ENCODE results near the gene FNDC10.

Gene FNDC10

DNA sequence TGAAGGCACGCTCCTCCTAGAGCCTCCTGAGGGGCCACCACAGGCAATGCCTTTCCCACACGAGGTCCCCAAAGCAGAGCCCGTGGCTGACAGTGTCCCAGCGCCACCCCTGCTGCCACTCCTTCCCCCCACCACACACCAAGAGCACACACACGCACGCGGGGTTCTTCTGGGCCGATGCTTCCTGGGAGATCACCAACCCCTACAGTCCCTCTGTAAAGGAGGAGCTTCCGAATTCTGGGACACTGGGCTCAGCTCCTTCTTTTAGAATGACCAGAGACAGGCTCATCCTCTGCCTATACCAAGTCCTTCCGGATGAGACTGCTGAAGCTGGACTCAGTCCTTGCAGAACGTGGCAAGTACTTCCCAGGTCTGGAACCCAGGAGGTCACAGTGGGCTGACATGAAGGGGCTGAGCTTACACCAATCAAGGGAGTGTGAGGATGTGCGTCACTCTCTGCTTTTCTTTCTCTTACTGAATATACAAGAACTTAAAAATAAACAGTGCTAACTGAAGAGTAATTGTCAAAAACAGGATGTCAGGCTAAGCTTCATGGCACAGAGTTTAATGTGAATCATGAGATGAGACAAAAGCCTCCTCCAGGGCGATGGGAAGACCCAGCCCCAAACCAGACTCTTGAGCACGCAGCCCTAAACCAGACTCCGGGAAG, 38.0 kb downstream of the FNDC10 start:
- no peak for DNase-seq (ENCODE audit: low spot score)
- WGBS, 2 donors (ENCODE audit: extremely low coverage in 2 of 2, insufficient read length in 2 of 2, insufficient replicate concordance in 1 of 2) = no CpG with 5 or more reads among the region's 15 CpGs
- Histone ChIP-seq H2BK120ac (ENCODE audit: low read depth, low read length) (no peak overlapping the region), H2BK12ac (ENCODE audit: low read length) (no peak overlapping the region), H3K4ac (ENCODE audit: low read length) (no peak overlapping the region), H3K4me3 (ENCODE audit: low read length in 2 of 2) (no peak overlapping the region), H2AK5ac (ENCODE audit: low read depth, low read length) (no peak overlapping the region), H4K91ac (ENCODE audit: low read depth, low read length, poor library complexity) (no peak overlapping the region), H2AFZ (ENCODE audit: low read length) (no peak overlapping the region), H2BK15ac (ENCODE audit: low read length) (no peak overlapping the region), H3K27me3 (ENCODE audit: control insufficient read depth in 3 of 3, insufficient read depth in 3 of 3, low read depth in 1 of 3, low read length in 3 of 3) (no peaks in the 10 kb centered on the region), H3K36me3 (replicated peaks in 1 of 2; ENCODE audit: control insufficient read depth in 2 of 2, insufficient read depth in 2 of 2, low read length in 2 of 2) (peaks cover 32 to 70% of the 10 kb centered on the region in 2 donors), H3K9ac (ENCODE audit: low read depth, low read length, poor library complexity) (no peak overlapping the region), H3K27ac (replicated peaks; ENCODE audit: low read length) (no peak overlapping the region), H3K4me1 (ENCODE audit: control insufficient read depth in 2 of 2, insufficient read depth in 1 of 2, low read depth in 1 of 2, low read length in 2 of 2) (no peaks in the 10 kb centered on the region), H3K14ac (ENCODE audit: low read length) (no peak overlapping the region), H3K79me1 (ENCODE audit: low read depth, low read length) (peaks cover 19% of the 10 kb centered on the region), H2BK5ac (ENCODE audit: low read length) (no peak overlapping the region), H3K9me3 (replicated peaks in 1 of 2; ENCODE audit: control insufficient read depth in 2 of 2, insufficient read depth in 1 of 2, low read depth in 1 of 2, low read length in 2 of 2) (no peaks in the 10 kb centered on the region), H3K23ac (ENCODE audit: low read depth, low read length, poor library complexity) (no peak overlapping the region), H4K8ac (ENCODE audit: low read depth, low read length) (no peak overlapping the region), H3K4me2 (ENCODE audit: insufficient read depth, low read length, poor library complexity, severe bottlenecking) (no peak overlapping the region), H3K18ac (ENCODE audit: low read length) (no peak overlapping the region)

DNA sequence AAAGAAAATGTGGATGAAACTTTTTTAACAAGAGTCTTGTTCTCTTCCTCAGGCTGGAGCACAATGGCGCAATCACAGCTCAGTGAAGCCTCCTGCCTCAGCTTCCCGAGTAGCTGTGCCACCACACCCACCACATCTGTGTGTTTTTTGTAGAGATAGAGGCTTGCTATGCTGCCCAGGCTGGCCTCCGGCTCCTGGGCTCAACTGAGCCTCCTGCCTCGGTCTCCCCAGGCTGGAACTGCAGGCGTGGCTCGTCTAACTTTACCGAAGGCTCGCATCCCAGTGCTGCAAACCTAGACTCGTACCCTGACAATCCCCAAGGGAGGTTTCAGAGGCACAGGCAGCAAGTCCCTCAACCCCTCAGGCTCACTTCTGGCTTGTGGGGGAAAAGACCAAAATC, 39.8 kb downstream of the FNDC10 start:
- H3K27ac ChIP-seq (replicated peaks; ENCODE audit: low read length) = no peak overlapping the region
- H3K23ac ChIP-seq (ENCODE audit: low read depth, low read length, poor library complexity) = no peak overlapping the region
- H2BK12ac ChIP-seq (ENCODE audit: low read length) = no peak overlapping the region
- no peak for DNase-seq (ENCODE audit: low spot score)
- no peak overlapping the region for H2BK15ac ChIP-seq (ENCODE audit: low read length)
- H2BK5ac ChIP-seq (ENCODE audit: low read length) = no peak overlapping the region
- H3K14ac ChIP-seq (ENCODE audit: low read length) = no peak overlapping the region
- no peak overlapping the region for H3K4me2 ChIP-seq (ENCODE audit: insufficient read depth, low read length, poor library complexity, severe bottlenecking)
- no peak overlapping the region for H3K18ac ChIP-seq (ENCODE audit: low read length)
- H3K9me3 ChIP-seq (replicated peaks in 1 of 2; ENCODE audit: control insufficient read depth in 2 of 2, insufficient read depth in 1 of 2, low read depth in 1 of 2, low read length in 2 of 2) = no peaks in the 10 kb centered on the region
- WGBS, 2 donors (ENCODE audit: extremely low coverage in 2 of 2, insufficient read length in 2 of 2, insufficient replicate concordance in 1 of 2) = no CpG with 5 or more reads among the region's 9 CpGs
- no peak overlapping the region for H2BK120ac ChIP-seq (ENCODE audit: low read depth, low read length)
- peaks cover 4 to 6% of the 10 kb centered on the region in 2 donors for H3K4me1 ChIP-seq (ENCODE audit: control insufficient read depth in 2 of 2, insufficient read depth in 1 of 2, low read depth in 1 of 2, low read length in 2 of 2)
- H2AK5ac ChIP-seq (ENCODE audit: low read depth, low read length) = no peak overlapping the region
- no peak overlapping the region for H2AFZ ChIP-seq (ENCODE audit: low read length)
- H4K8ac ChIP-seq (ENCODE audit: low read depth, low read length) = no peak overlapping the region
- peaks cover 27 to 60% of the 10 kb centered on the region in 2 donors for H3K36me3 ChIP-seq (replicated peaks in 1 of 2; ENCODE audit: control insufficient read depth in 2 of 2, insufficient read depth in 2 of 2, low read length in 2 of 2)
- no peak overlapping the region for H4K91ac ChIP-seq (ENCODE audit: low read depth, low read length, poor library complexity)
- no peak overlapping the region for H3K4me3 ChIP-seq (ENCODE audit: low read length in 2 of 2)
- peaks cover 20% of the 10 kb centered on the region for H3K79me1 ChIP-seq (ENCODE audit: low read depth, low read length)
- H3K27me3 ChIP-seq (ENCODE audit: control insufficient read depth in 3 of 3, insufficient read depth in 3 of 3, low read depth in 1 of 3, low read length in 3 of 3) = no peaks in the 10 kb centered on the region
- H3K4ac ChIP-seq (ENCODE audit: low read length) = no peak overlapping the region
- H3K9ac ChIP-seq (ENCODE audit: low read depth, low read length, poor library complexity) = no peak overlapping the region

- no peak overlapping the region for H3K18ac ChIP-seq (ENCODE audit: low read length)
- H3K4me3 ChIP-seq (ENCODE audit: low read length in 2 of 2) = no peak overlapping the region
- H2AK5ac ChIP-seq (ENCODE audit: low read depth, low read length) = no peak overlapping the region
- no peak overlapping the region for H2BK12ac ChIP-seq (ENCODE audit: low read length)
- H3K36me3 ChIP-seq (replicated peaks in 1 of 2; ENCODE audit: control insufficient read depth in 2 of 2, insufficient read depth in 2 of 2, low read length in 2 of 2) = peaks cover 20 to 49% of the 10 kb centered on the region in 2 donors
- H3K27me3 ChIP-seq (ENCODE audit: control insufficient read depth in 3 of 3, insufficient read depth in 3 of 3, low read depth in 1 of 3, low read length in 3 of 3) = no peaks in the 10 kb centered on the region
- H3K4ac ChIP-seq (ENCODE audit: low read length) = no peak overlapping the region
- H3K4me1 ChIP-seq (ENCODE audit: control insufficient read depth in 2 of 2, insufficient read depth in 1 of 2, low read depth in 1 of 2, low read length in 2 of 2) = peaks cover 8 to 15% of the 10 kb centered on the region in 2 donors
- no CpG with 5 or more reads among the region's 17 CpGs for WGBS, 2 donors (ENCODE audit: extremely low coverage in 2 of 2, insufficient read length in 2 of 2, insufficient replicate concordance in 1 of 2)
- H2BK120ac ChIP-seq (ENCODE audit: low read depth, low read length) = no peak overlapping the region
- H2BK15ac ChIP-seq (ENCODE audit: low read length) = no peak overlapping the region
- H3K9ac ChIP-seq (ENCODE audit: low read depth, low read length, poor library complexity) = no peak overlapping the region
- no peak overlapping the region for H3K14ac ChIP-seq (ENCODE audit: low read length)
- H4K8ac ChIP-seq (ENCODE audit: low read depth, low read length) = no peak overlapping the region
- H3K9me3 ChIP-seq (replicated peaks in 1 of 2; ENCODE audit: control insufficient read depth in 2 of 2, insufficient read depth in 1 of 2, low read depth in 1 of 2, low read length in 2 of 2) = no peaks in the 10 kb centered on the region
- H3K23ac ChIP-seq (ENCODE audit: low read depth, low read length, poor library complexity) = no peak overlapping the region
- no peak for DNase-seq (ENCODE audit: low spot score)
- H3K4me2 ChIP-seq (ENCODE audit: insufficient read depth, low read length, poor library complexity, severe bottlenecking) = no peak overlapping the region
- H4K91ac ChIP-seq (ENCODE audit: low read depth, low read length, poor library complexity) = no peak overlapping the region
- no peak overlapping the region for H3K27ac ChIP-seq (replicated peaks; ENCODE audit: low read length)
- no peak overlapping the region for H2BK5ac ChIP-seq (ENCODE audit: low read length)
- no peak overlapping the region for H2AFZ ChIP-seq (ENCODE audit: low read length)
- peaks cover 14% of the 10 kb centered on the region for H3K79me1 ChIP-seq (ENCODE audit: low read depth, low read length)
These were observed 40.9 kb downstream of the FNDC10 start for GRCh38 chr1:1559066-1559465.

DNA sequence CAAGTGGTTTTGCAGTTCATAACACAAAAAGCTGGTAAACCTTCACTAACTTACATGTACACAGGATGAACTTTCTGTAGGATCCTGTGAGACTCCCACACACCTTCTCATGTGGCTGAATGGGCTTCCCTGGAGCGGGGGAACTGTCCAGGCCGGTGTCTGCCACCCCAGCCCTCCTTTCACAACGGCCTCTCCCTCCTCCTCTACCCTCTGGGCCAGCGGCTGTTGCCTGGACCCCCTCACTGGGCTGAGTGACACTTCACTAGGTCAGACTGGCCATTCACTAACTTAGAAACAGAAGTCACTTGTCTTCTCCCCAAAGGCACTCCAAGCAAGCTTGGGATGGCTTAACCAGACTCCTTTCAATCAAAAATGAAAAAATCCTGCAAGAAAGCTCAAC, 41.3 kb downstream of the FNDC10 start:
- Histone ChIP-seq H3K27ac (replicated peaks; ENCODE audit: low read length) (no peak overlapping the region), H2BK12ac (ENCODE audit: low read length) (no peak overlapping the region), H3K14ac (ENCODE audit: low read length) (no peak overlapping the region), H3K36me3 (replicated peaks in 1 of 2; ENCODE audit: control insufficient read depth in 2 of 2, insufficient read depth in 2 of 2, low read length in 2 of 2) (peaks cover 16 to 44% of the 10 kb centered on the region in 2 donors), H3K23ac (ENCODE audit: low read depth, low read length, poor library complexity) (no peak overlapping the region), H3K9me3 (replicated peaks in 1 of 2; ENCODE audit: control insufficient read depth in 2 of 2, insufficient read depth in 1 of 2, low read depth in 1 of 2, low read length in 2 of 2) (no peaks in the 10 kb centered on the region), H3K9ac (ENCODE audit: low read depth, low read length, poor library complexity) (no peak overlapping the region), H2BK5ac (ENCODE audit: low read length) (no peak overlapping the region), H2BK120ac (ENCODE audit: low read depth, low read length) (no peak overlapping the region), H4K91ac (ENCODE audit: low read depth, low read length, poor library complexity) (no peak overlapping the region), H3K18ac (ENCODE audit: low read length) (no peak overlapping the region), H3K4me1 (ENCODE audit: control insufficient read depth in 2 of 2, insufficient read depth in 1 of 2, low read depth in 1 of 2, low read length in 2 of 2) (peaks cover 8 to 15% of the 10 kb centered on the region in 2 donors), H3K27me3 (ENCODE audit: control insufficient read depth in 3 of 3, insufficient read depth in 3 of 3, low read depth in 1 of 3, low read length in 3 of 3) (no peaks in the 10 kb centered on the region), H3K4me3 (ENCODE audit: low read length in 2 of 2) (no peak overlapping the region), H3K4me2 (ENCODE audit: insufficient read depth, low read length, poor library complexity, severe bottlenecking) (no peak overlapping the region), H2BK15ac (ENCODE audit: low read length) (no peak overlapping the region), H2AFZ (ENCODE audit: low read length) (no peak overlapping the region), H3K79me1 (ENCODE audit: low read depth, low read length) (peaks cover 12% of the 10 kb centered on the region), H4K8ac (ENCODE audit: low read depth, low read length) (no peak overlapping the region), H3K4ac (ENCODE audit: low read length) (no peak overlapping the region), H2AK5ac (ENCODE audit: low read depth, low read length) (no peak overlapping the region)
- no CpG with 5 or more reads among the region's 4 CpGs for WGBS, 2 donors (ENCODE audit: extremely low coverage in 2 of 2, insufficient read length in 2 of 2, insufficient replicate concordance in 1 of 2)
- DNase-seq (ENCODE audit: low spot score) = no peak
